Inflammatory macrophage (primary cell): Measurements from ENCODE around the gene SNCG.
A peak's percentile ranks its signal among the peaks of the same experiment; 100 is the strongest.
"Not testable (repeated sequence)": the region's sequence is repeated elsewhere in the genome, so short reads cannot be mapped to it uniquely, and the experiment has no call there.

ENCODE experiments used
- DNase-seq, 2 donors: peaks; one replicate each; pipeline ENCODE4 v3.0.0-alpha.2; 2020 to 2022

SNCG gene

DNA sequence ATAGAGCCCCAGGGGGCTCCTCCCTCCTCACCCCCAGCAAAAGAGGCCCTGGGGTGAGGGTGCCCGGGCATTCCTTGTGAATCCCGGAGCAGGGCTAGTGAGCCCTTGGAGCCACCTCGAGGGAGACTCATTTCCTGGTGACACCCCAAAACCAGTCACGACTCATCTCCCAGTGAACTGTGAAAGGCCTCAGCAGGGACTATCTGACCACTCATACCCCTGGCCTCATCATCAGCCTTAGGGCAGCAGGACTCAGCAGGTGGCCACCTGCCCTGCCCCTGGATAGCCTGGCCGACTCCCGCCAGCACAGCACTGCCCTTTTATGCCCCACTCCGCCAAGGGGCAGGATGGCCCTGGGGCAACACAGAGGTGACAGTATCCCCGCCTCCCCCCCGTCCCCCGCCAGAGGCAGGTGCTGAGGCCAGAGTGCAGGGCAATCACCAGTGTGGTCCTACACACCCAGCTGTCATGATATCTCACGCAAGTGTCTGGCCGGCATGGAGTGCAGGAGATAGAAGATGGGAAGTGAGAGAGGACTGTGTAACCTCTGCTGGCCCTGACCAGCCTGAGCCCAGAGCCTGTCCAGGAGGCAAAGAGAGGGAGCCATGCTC is 3.2 kb downstream of the SNCG start:
- no peak for DNase-seq

DNA sequence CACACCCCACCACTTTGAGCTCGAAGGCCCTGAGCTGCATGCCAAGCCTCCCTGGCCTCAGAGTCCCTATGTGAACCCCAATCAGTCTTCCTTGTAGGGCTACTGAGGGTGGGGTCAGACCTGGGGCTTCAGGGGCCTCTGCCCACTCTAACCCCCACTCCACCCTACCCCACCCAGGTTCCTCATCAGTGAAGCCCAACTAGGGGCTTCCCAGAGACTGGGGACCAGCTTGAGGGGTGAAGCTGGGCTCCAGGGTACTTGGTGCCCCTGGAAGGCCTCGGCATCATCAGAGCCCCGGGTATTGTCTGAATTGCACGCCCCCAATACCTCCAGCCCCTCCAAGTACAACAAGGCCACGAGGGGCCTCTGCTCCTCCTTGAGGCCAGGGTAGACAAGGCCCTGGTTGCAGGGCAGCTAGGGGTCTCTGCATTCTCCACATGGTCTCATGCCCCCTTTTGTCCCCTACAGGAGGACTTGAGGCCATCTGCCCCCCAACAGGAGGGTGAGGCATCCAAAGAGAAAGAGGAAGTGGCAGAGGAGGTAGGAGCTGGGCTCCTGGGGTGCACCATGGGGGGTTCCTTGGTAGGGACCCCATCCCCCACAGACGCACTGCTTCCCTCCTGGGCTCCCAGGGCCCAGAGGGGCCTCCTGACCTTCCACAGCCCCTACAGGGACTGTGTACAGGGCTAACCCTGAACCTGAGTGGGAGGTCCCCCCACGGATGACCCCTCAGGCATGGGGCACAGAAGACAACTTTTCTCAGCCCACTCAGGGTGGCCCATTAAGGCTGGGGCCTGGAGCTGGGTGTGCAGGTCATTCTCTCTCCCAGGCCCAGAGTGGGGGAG is 4.0 kb downstream of the SNCG start:
- DNase-seq, result no peak

DNA sequence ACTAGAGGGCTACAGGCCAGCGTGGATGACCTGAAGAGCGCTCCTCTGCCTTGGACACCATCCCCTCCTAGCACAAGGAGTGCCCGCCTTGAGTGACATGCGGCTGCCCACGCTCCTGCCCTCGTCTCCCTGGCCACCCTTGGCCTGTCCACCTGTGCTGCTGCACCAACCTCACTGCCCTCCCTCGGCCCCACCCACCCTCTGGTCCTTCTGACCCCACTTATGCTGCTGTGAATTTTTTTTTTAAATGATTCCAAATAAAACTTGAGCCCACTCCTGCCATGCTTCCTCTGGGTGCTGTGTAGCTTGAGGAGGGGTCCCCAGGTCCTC is 4.5 kb downstream of the SNCG start:
- no peak for DNase-seq

DNA sequence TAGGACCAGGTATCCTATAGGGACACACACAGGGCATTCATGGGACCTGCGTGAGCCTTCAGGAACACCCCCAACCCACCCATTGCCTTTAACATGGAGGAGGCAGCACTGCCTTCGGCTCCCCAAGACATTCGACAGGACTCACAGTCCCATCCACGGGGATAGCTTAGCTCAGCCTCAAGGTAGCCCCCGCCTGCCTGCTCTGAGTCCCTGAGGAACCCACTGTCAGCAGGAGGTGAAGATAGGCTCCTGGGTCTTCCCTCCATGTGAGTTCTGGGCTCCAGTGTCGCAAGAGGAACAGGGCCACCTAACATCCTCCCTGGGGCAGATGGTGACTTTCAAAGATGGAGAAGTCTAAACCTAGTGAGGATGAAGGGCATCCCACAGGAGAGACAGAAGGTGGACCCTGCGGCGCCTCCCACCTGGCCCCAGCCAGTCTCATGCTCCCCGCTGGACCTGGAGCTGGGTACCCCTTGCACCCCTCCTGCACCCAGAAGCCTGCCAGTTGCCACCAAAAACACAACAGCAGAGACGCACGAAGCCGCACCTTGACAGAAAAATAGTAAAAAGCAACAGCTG is 5.0 kb downstream of the SNCG start:
- DNase-seq, result no peak

DNA sequence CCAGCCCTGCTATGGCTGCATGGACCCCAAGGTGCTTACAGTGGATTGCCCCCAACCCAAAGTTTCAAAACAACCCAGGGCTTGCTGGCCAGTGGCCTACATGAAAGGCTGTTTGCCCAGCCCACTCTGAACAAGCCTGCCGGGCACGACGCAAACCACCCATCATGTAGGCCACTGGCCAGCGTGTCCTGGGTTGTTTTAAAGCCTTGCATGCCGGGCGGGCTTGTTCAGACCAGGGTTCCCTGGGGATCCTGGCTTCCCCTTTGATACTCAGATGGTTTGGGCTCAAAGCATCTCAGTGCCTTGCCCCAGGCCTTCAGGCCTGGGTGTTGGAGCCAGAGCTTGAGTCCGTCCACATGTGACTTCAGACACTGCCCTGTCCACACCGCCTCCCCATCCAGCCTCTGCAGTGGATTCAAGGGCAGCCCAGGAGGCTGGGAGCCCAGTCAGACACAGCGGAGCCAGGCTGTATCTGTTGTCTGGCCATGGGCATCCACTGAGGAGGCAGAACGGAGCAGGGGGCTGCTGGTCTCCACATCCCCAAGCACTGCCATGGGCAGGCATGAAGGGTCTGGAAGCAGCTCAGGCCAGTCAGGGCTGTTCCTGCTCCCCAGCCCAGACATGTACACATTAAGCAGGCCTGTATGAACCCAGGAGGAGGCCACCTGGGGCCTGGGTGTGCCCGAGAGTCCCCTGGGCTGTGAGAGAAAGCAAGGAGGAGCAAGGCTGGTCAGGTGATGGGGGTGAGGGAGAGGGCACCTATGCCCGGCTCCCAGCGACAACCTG is 5.9 kb downstream of the SNCG start:
- no peak for DNase-seq

DNA sequence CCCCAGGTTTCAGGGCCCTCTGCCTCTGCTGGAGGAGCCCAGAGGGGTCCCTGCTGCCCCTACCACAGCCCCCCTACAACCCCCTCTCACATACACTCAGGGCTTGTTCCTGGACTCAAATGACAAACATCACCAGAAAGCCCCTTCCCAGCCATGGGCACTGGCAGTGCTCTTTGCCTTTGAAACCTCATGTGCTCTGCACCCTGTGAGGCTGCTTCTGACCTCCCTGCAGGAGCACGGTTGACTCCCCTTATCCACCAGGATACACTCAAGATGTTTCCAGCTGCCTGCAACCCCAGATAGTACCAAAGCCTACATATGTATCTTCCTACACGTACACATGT is 6.4 kb downstream of the SNCG start:
- DNase-seq, result no peak

DNA sequence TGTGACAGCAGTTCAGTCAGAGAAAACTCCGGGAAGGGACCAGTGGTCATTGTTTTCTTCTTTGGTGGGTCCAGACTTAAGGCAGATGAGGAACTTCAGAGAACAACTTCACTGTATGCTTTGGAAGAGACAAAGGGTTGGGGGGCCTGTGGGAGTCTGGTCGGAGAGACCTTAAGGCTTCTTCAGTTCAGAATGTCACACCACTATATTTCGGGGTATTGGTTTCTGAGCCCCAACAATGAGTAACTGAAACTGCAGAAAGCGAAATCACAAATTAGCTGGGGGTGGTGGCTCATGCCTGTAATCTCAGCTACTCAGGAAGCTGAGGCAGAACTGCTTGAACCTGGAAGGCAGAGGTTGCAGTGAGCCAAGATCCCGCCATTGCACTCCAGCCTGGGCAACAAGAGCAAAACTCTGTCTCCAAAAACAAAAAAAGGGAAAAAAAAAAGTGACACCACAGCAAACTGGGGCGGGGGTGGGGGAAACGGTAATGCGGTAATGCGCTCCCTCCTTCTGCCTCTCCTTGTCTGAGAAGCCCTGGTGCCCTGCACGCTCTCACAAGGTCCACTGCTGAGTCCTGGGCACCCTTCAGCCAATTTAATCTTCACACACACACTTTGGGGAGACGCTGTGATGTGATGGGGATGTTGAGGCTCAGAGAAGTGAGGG is 7.7 kb downstream of the SNCG start:
- DNase-seq, result no peak

DNA sequence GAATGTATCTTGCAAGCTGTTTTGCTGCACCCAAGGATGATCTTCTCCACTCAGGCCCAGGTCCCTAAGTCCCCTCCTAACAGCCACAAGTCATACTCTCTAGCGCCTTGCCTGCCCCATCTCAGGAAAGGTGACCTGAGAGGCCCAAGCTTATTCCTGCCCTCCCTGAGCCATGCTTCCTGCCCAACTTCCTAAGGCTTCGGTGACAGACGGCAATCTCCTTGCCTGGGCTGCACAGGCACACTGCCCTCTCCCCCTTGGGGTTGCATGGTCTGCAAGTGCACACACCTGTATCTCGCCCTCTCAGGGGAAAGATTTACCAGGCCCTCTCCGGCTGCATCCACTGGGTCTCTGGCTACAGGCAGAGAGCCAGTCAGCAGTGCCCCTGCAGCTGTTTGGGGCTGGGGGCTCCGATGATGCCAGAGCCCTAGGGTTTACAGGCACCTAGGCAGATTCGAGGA is 9.1 kb downstream of the SNCG start:
- DNase-seq, result no peak

DNA sequence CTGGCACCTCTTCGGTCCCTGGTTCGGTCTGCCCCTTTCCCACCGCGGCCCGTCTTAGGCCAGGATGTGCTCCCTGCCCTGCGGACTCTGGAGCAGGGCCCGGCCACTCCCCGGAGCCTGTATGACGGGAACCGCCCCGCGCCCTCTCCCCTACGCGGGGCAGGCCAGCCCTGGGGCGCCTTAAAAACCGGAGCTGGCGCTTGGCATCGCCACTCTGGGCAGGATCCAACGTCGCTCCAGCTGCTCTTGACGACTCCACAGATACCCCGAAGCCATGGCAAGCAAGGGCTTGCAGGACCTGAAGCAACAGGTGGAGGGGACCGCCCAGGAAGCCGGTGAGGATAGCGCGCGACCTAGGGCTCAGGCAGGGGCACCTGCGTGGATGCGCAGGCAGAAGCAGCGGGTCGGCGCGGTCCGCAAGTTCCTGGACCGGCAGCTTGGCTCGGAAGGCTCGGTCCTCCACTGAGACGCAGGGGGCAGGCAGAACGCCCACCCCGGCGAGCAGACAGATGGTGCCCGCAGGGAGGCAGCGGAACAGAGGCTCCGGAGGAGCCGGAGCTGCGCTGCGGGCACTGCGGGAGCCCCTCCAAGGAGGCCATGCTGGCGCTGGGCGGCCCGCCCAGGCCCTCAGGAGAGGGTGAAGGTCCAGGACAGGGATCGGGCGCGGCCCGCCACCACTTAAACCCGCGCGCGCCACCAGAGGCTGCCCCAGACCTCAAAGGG is 10.0 kb downstream of the SNCG start, which contains the start of gene ADIRF:
ADIRF (plus strand) TSS at position 212 of the 723 bp plus-strand sequence; CDS start at position 275, 63 bp downstream.
- DNase-seq, result no peak

DNA sequence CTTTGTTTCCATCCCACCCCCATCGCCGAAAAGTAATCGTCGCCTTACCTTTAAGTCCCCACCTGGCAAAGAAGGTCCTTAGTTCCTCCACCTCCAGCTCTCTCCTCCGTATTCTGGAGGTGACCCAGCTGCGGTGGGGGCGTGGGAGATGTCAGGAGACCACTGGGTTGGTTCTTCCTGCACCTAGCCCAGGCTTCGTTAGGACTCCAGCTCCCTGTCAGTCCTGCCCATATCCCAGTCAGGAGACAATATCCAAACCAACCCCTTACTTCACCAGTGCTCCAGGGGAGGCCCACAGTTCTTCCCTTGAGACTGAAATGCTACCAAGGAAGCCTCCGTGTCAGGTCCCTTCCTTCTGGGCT is 10.6 kb downstream of the SNCG start:
- no peak for DNase-seq

DNA sequence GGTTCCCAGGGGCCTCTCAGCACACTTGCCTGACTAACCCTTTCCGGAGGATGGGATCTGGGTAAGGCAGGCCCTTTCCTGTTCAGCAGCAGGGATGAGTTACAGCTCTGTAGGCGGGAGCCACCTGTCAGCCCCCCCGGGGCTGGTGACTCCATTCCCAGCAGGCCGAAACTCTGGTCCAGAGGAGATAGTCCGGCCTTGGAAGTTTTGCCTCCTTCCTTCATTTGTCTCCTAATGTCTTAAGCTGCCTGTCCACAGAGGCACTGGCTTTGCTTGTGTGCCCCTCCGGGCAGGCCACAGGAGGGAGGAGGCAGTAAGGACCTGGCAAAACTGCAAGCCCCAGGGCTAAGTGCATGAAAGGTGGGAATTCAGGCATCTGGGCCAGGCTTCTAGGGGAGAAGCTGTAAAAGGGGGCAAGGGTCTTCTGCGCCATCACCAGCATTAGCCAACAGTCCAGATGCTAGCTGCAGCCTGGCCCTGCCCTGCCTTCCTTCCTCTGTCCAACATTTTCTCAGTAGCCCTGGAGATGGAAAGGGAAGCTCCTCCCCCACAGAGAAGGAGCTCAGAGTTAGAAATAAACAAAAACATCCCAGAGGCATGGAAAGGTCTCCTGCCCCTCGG is 11.1 kb downstream of the SNCG start:
- no peak for DNase-seq

DNA sequence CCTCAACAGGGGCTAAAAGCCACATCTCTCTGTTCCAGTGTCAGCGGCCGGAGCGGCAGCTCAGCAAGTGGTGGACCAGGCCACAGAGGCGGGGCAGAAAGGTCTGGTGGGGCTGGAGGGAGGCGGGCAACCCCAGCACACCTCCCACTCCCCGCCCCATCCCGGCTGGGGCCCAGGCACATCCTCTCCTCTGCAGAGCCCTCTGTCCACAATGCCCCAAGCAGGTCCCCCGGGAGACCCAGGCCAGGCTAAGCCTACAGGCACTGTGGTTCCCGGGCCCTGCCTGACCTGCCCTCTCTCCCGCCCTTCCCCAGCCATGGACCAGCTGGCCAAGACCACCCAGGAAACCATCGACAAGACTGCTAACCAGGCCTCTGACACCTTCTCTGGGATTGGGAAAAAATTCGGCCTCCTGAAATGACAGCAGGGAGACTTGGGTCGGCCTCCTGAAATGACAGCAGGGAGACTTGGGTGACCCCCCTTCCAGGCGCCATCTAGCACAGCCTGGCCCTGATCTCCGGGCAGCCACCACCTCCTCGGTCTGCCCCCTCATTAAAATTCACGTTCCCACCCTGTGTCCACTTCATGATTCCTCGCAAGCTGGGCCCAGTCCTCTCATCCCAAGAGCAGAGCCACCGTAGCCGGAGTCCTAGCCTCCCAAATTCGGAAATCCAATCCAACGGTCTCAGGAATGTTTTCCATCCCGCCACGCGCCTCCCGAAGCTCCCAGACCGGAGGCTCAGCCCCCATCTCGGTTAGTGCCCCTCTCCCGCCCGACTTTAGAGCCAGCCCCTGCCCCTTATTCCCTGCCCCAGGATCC is 12.0 kb downstream of the SNCG start:
- no peak for DNase-seq

DNA sequence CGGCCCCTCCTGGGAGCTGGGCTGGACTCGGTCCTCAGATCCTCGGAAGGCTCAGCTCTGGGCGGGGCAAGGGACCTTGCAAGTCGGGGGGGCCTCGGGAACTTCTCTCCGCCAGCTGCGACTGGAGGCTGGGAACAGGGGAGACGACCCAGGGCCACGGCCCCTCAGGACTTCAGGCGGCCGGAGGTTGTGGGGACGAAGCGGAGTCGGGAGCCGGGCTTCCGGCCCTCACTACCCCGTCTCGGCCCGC is 12.5 kb downstream of the SNCG start:
- DNase-seq, result no peak

DNA sequence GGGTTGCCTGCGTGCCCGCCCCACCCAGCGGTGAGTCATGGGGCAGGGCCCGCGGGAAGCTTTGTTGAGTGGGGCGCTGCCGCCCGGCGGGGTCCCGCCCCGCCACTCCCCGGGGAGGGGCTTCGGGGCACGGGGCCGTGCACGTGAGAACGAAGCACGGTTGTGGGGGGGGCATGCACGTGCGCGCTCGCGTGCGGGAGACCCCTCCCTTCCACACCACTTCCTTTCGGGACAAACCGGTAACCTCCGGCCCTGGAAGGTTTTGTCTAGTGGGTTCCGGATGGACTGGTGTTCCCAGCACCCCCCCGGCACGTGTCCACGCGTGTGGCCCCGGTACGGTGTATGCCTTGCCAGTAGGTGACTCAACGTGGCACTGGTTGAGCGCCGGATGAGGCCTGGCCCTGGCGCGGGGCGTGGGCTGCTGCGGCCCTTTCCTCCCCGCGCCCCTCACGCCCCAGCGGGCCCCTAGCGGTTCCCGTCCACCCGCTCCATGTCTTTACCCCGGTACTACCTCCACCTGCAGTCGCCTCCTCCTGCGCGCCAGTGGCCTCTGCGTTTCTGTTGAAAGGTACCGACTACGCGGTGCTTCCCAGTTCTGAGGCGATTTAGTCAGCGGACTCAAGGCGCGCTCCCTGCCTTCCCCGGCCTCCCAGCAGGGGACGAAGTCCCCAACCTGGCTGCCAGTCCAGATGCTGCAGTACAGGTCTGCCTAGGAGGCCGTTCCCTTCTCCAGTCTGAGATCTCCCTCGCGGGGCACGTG is 13.0 kb downstream of the SNCG start:
- DNase-seq, result peak; percentile 87 to 88

DNA sequence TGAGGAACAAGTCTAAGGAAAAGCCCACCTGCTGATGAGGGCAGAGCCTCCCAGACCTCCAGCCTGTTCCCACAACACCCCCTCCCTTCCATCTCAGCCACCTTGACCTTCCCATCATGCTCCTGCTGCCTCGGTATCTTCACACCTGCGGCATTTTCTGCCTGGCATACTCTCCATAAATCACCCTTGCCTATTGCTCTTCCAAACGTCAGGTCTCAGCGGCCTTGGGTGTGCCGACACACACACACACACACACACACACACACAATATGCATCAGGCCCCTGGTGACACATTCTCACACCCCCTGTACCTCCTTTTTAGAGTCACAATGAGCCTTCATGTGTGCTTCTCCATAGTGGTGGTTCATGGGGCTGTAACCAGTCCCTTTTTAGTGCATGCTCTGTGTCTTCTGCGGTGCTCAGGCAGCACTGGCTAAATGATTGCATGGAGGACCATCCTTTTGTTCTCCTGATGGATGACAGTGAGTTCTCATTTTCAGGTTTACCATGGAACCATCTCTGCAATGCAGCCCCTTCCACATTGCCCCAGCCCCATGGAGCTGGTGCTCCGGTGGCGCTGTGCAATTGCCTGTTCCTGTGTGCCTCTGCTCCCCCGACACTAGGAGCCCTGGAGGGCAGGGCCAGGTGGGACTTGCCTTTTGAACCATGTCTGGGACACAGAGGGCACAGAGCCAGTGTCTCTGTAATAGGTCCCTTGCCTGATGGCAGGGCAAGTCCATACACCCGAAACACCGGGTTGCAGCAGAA is 14.4 kb downstream of the SNCG start:
- DNase-seq, result no peak

DNA sequence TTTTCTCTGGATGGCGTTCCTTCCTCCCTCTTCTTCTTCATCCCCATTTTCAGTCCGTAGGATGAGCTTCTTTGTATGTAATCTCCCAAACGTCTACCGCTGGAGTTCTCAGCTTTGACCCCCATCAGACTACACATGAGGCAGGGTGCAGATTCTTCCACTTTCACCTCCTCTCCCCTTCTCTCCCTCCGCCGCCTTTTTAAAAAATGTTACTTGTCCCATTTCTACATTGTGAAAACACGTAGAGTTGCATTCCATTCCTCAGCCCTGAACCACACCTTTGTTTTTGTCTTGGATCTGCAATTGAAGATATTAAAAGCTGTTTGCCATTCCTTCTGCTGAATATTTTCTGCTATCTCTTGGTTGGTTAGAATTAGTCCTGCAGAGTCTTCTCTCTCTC is 16.1 kb downstream of the SNCG start:
- no peak for DNase-seq

DNA sequence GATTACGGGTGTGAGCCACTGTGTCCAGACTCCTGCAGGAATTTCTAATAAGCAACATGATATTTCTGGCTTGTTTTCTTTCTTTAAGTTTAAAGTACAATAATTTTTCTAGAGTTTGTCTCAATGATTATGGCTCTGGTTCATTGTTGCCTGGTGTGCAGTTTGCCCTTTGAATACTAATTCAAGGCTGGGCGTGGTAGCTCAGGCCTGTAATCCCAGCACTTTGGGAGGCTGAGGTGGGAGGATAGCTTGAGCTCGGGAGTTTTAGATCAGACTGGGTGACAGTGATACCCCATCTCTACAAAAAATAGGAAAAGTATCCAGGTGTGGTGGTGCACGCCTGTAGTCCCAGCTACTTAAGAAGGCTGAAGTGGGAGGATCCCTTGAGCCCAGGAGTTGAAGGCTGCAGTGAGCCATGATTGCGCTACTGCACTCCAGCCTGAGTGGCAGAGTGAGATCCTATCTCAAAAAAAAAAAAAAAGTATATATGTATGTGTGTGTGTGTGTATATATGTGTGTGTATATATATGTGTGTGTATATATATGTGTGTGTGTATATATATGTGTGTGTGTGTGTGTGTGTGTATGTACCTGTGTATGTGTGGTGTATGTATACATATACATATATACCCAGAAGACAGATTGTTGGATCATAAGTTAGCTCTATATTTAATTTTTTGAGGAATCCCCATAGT is 18.1 kb downstream of the SNCG start:
- DNase-seq, result no peak

DNA sequence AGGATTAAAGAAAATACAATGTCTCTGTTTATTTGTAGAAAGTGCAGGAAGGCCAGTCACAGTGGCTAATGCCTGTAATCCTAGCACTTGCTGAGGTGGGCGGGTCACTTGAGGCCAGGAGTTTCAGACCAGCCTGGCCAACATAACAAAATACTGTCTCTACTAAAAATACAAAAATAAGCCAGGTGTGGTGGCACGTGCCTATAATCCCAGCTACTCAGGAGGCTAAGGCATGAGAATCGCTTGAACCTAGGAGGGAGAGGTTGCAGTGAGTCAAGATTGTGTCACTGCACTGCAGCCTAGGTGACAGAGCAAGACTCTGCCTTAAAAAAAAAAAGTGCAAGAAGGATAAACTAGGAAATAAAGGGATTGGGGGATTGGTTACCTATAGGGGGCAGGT is 20.1 kb downstream of the SNCG start:
- not testable (repeated sequence) for DNase-seq

DNA sequence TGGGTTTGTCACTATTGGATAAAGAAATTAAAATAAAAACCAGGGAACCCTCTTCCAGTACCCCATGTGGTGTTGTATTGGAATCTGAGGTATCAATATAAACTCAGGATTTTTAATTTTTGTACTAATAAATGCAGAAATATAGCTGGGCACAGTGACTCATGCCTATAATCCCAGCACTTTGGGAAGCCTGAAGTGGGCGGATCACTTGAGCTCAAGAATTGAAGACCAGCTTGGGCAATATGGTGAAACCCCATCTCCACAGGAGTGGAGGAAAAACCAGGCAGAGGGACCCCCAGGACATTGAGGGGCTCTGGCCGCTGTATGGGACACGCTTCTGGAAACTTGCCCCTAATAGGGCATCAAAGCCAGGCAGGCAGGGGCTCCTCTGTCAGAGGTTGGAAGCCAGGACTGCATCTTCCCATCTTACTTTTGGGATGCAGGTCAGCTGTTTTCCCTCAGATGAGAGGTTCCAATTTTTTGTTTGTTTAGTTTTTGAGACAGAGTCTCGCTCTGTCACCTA is 21.0 kb downstream of the SNCG start:
- no peak for DNase-seq
